Activated naive CD4-positive, alpha-beta T cell treated with anti-CD3 and anti-CD28 coated beads, Interleukin-2, amount 50 U/mL, for 24 hours (primary cell): ENCODE data around the gene CHRNA5.
"Not testable (repeated sequence)": the region's sequence is repeated elsewhere in the genome, so short reads cannot be mapped to it uniquely, and the experiment has no call there.

Experiments used
- H3K27ac Mint-ChIP-seq: one replicate; pipeline ENCODE4 v1.8.0; 2021; ENCODE audit warnings: mild to moderate bottlenecking, mixed read lengths
- H3K27me3 Mint-ChIP-seq: one replicate; pipeline ENCODE4 v1.8.0; 2021; ENCODE audit warnings: mixed read lengths
- H3K36me3 Mint-ChIP-seq: one replicate; pipeline ENCODE4 v1.8.0; 2021; ENCODE audit warnings: mixed read lengths
- H3K4me1 Mint-ChIP-seq: one replicate; pipeline ENCODE4 v1.8.0; 2021; ENCODE audit warnings: mixed read lengths
- H3K4me3 Mint-ChIP-seq: one replicate; pipeline ENCODE4 v1.8.0; 2021; ENCODE audit warnings: mild to moderate bottlenecking, mixed read lengths
- H3K9me3 Mint-ChIP-seq: one replicate; pipeline ENCODE4 v1.8.0; 2021; ENCODE audit warnings: mixed read lengths

CHRNA5 gene

DNA sequence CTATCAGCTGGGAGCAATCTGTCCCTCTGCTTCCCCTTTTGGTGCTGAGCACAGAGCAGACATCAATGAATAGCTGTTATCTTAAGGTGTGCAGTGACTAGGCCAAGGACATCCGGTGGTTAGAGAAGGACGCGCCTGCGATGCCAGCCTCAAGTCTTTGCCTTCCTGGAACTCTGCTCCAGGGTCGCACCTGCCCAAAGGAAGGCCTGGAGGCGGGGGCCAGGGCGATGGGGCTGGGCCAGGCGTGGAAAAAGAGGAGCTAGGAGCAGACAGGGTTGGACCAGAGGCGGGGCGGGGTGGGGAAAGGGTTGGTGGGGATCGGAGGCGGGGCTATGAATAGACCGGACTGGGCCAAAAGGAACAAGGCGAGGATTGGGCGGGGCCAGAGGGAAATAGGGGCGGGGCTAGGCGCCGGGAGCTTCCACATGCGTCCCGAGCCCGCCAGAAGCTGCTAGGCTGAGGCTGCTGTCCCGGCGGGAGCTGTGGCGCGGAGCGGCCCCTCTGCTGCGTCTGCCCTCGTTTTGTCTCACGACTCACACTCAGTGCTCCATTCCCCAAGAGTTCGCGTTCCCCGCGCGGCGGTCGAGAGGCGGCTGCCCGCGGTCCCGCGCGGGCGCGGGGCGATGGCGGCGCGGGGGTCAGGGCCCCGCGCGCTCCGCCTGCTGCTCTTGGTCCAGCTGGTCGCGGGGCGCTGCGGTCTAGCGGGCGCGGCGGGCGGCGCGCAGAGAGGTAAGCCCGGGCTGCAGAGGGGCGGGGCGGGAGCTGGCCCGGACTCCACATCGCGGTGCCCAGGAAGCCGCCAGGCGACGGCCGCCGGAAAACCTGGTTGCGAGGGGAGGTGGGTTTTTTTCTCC lies at the start of gene CHRNA5:
Gene CHRNA5, plus strand, starts transcription at position 424 of the 854 bp plus-strand sequence. Its CDS starts 200 bp downstream, at position 624.
- Mint-ChIP-seq H3K4me3 (peak within 1 kb of the TSS; percentile 84), H3K9me3 (no peaks in the 10 kb centered on the region), H3K4me1 (peaks cover 19% of the 10 kb centered on the region), H3K27ac (no peak within 1 kb of the TSS), H3K36me3 (no peaks in the 10 kb centered on the region), H3K27me3 (peaks cover 20% of the 10 kb centered on the region)

DNA sequence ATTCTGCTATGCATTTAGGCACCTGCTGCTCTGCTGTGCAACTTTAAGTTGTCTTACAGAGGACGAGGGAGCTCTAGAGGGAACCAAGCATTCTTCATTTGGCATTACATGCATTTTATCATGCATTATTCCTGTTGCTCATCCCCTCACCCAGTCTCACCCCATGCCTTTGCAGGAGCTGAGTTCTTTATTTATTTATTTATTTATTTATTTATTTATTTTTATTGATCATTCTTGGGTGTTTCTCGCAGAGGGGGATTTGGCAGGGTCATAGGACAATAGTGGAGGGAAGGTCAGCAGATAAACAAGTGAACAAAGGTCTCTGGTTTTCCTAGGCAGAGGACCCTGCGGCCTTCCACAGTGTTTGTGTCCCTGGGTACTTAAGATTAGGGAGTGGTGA lies 45.3 kb upstream of the CHRNA5 start:
- not testable (repeated sequence) for H3K36me3 Mint-ChIP-seq, H3K9me3 Mint-ChIP-seq, H3K27me3 Mint-ChIP-seq, H3K27ac Mint-ChIP-seq, H3K4me3 Mint-ChIP-seq, H3K4me1 Mint-ChIP-seq

DNA sequence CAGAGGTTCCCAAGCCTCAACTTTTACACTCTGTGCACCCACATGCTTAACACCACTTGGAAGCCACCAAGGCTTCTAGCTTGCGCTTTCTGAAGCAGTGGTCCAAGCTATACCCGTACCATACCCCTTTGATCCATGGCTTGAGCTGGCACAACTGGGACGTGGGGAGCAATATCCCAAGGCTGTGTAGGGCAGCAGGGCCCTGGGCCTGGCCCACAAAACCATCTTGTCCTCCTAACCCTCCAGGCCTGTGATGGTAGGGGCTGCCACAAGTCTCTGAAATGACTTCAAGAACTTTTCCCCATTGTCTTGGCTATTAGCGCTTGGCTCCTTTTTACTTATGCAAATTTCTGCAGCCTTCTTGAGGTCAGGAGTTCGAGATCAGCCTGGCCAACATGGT lies 41.1 kb upstream of the CHRNA5 start:
- Mint-ChIP-seq H3K4me1 (no peaks in the 10 kb centered on the region), H3K9me3 (no peaks in the 10 kb centered on the region), H3K27ac (no peak overlapping the region), H3K4me3 (no peak overlapping the region), H3K36me3 (peaks cover 4% of the 10 kb centered on the region), H3K27me3 (no peaks in the 10 kb centered on the region)

DNA sequence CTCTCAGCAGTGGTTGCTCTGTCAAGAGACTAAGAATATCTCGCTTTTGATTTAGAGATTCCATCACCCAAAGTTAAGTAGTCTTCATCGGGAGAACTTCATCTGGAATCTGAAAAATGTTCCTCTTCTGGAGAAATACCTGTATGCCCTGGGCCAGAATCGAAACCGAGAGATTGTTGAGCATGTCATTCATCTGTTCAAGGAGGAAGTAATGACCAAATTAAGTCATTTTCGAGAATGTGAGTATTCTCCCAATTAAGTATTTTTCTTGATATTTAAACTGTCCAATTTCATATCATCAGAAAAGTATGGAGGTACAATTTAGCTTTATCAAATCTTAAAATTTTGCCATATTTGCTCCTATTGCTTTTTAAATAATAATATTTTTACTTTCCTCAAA lies 38.0 kb upstream of the CHRNA5 start:
- Mint-ChIP-seq H3K4me1 (no peaks in the 10 kb centered on the region), H3K27ac (no peak overlapping the region), H3K27me3 (no peaks in the 10 kb centered on the region), H3K4me3 (no peak overlapping the region), H3K9me3 (no peaks in the 10 kb centered on the region), H3K36me3 (peaks cover 4% of the 10 kb centered on the region)

DNA sequence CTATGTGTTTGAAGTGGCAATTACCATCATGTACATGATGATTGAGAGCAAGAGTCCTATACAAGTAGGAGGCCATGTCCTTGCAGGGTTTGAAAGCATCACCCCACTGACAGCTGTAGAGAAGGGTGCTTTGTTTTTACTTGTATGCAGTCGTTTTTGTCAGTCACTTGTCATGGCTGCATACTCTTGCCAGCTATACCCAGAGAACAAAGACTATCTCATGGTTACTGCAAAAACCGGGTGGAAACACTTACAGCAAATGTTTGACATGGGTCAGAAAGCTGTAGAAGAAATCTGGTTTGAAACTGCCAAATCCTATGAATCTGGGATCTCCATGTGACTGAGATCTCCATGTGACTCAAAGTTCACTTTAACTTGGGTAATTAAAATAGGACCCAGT lies 32.0 kb upstream of the CHRNA5 start:
- Mint-ChIP-seq H3K4me3 (no peak overlapping the region), H3K4me1 (no peaks in the 10 kb centered on the region), H3K27ac (no peak overlapping the region), H3K27me3 (no peaks in the 10 kb centered on the region), H3K9me3 (no peaks in the 10 kb centered on the region), H3K36me3 (no peaks in the 10 kb centered on the region)

DNA sequence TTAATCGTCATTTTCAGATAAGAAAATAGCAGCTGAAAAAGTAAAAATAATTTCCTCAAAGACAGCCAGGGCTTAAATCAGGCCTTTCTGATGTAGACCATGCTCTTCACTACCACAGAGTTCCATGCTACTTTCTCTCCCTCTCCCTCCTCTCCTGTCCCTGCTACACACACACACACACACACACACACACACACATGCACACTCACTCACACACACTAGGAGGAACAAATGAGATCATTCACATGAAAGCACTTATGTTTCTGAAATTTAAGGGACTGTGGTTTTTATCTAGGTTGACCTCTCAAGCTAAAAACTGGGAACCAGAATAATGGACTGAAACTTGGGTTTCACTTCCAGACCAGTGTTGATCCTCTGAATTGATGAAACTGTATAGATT lies 29.2 kb upstream of the CHRNA5 start:
- peaks cover 4% of the 10 kb centered on the region for H3K4me1 Mint-ChIP-seq
- no peak overlapping the region for H3K27ac Mint-ChIP-seq
- H3K36me3 Mint-ChIP-seq = no peaks in the 10 kb centered on the region
- H3K27me3 Mint-ChIP-seq = no peaks in the 10 kb centered on the region
- H3K9me3 Mint-ChIP-seq = no peaks in the 10 kb centered on the region
- no peak overlapping the region for H3K4me3 Mint-ChIP-seq

DNA sequence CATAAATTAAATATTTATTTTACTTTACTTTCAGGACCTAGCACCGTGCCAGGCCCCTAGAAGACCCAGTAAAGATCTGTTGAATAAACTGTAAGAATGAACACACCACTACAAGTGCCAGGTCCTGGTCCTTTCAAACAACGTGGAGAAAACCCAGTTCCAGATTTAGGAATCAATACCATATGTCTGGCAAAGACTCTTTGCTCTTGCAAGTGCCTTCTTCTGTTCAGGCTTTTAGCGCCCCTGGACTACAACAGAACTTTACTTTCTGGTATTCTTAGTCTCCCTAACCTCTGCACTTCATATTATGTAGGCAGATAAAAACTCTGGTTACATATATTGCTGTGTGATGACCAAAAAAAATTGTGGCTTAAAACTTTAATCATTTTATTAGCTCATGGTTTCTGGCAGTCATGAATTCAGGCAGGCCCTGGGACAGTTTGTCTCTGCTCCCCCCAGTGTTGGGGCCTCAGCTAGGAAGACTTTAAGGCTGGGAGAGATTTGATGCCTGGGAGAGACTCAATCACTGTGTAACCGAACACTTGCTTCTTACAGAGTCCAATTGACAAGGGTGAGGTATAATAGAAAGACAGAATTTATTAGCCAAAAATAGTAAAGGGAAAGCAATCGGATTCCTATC lies 27.9 kb upstream of the CHRNA5 start:
- peaks cover 14% of the 10 kb centered on the region for H3K4me1 Mint-ChIP-seq
- no peak overlapping the region for H3K4me3 Mint-ChIP-seq
- no peaks in the 10 kb centered on the region for H3K27me3 Mint-ChIP-seq
- no peaks in the 10 kb centered on the region for H3K9me3 Mint-ChIP-seq
- H3K36me3 Mint-ChIP-seq = peaks cover 6% of the 10 kb centered on the region
- no peak overlapping the region for H3K27ac Mint-ChIP-seq

DNA sequence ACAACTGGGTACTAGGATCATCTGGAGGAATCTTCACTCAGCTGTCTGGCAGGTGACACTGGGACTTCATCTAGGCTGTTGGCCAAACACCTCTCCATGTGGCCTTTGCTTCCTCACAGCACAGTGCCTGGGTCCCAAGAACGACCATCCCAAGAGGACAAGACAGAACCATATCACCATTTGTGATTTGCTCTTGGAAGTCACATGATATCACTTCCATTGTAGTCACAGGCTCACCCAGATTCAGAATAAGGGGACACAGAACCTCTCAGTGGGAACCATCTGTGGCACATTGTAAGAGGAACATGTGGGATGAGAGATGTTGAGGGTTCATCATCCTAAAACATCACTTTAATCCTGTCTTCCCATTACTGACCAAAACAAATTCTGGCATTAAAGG lies 27.0 kb upstream of the CHRNA5 start:
- no peak overlapping the region for H3K27ac Mint-ChIP-seq

DNA sequence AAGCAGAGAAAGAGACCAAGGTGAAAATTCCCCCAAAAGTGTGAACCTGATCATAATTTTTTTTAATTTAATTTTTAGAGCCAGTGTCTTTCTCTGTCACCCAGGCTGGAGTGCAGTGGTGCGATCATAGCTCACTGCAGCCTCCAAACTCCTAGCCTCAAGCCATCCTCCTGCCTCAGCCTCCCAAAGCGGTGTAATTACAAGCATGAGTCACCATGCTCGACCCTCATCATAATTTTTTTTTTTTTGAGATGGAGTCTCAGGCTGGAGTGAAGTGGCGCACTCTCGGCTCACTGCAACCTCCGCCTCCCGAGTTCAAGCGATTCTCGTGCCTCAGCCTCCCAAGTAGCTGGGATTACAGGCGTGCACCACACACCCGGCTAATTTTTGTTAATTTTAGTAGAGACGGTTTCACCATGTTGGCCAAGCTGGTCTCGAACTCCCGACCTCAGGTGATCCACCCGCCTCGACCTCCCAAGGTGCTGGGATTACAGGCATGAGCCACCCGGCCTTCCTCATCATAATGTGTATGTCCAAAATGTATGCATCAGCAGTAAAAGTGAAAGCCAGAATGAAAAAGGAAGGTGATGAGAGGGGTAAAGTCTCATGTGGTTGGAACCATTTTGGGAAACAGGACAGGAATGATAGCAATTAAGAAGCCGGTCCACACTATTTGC lies 25.7 kb upstream of the CHRNA5 start:
- not testable (repeated sequence) for H3K27me3 Mint-ChIP-seq, H3K9me3 Mint-ChIP-seq
- peaks cover 24% of the 10 kb centered on the region for H3K4me1 Mint-ChIP-seq
- H3K36me3 Mint-ChIP-seq = peaks cover 11% of the 10 kb centered on the region
- peak overlapping the region; percentile 100 for H3K27ac Mint-ChIP-seq
- H3K4me3 Mint-ChIP-seq = peak overlapping the region; percentile 97

More for the DNA sequence above, 27.0 kb upstream of the CHRNA5 start:
- peaks cover 19% of the 10 kb centered on the region for H3K4me1 Mint-ChIP-seq
- H3K9me3 Mint-ChIP-seq = no peaks in the 10 kb centered on the region
- no peak overlapping the region for H3K4me3 Mint-ChIP-seq
- H3K27me3 Mint-ChIP-seq = no peaks in the 10 kb centered on the region
- peaks cover 9% of the 10 kb centered on the region for H3K36me3 Mint-ChIP-seq

DNA sequence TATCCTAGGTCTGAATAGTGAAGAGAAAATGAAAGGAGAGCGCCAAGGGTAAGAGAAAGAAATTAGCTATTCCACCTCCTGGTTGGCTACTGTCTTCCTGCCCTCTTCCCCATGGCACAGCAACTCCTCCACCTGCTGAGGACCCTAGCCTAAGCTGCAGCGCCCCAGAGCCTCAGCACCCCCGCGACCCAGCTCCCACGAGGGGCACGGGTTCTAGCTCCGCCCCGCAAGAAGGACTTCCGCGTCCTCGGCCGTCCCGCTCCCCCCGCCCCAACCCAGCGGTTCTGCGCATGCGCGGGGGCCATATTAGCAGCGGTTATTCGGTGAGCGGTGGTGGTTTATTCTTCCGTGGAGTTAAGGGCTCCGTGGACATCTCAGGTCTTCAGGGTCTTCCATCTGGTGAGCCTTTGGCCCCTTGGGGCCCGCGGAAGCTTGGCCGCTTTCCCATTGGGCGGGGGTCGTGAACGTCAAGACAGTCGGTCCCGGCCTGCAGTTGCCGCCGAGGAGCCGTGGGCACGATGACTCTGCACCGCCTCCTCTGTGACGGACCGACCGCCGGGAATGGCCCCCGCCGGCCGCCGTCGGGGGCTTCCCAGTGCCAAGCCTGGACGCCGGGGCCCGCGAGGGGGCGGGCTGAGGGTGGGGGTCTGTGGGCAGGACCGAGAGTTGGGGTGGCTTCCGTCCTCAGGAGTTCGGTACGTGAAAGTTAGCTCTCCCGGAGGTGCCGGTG lies 25.0 kb upstream of the CHRNA5 start, which contains the start of gene PSMA4:
Gene PSMA4, plus strand, starts transcription at position 304 of the 730 bp plus-strand sequence. CDS start 1,484 bp downstream, outside the sequence.
- peaks cover 26% of the 10 kb centered on the region for H3K4me1 Mint-ChIP-seq
- H3K4me3 Mint-ChIP-seq = peak within 1 kb of the TSS; percentile 97
- peaks cover 13% of the 10 kb centered on the region for H3K36me3 Mint-ChIP-seq
- peak within 1 kb of the TSS; percentile 100 for H3K27ac Mint-ChIP-seq
- H3K9me3 Mint-ChIP-seq = no peaks in the 10 kb centered on the region
- no peaks in the 10 kb centered on the region for H3K27me3 Mint-ChIP-seq

DNA sequence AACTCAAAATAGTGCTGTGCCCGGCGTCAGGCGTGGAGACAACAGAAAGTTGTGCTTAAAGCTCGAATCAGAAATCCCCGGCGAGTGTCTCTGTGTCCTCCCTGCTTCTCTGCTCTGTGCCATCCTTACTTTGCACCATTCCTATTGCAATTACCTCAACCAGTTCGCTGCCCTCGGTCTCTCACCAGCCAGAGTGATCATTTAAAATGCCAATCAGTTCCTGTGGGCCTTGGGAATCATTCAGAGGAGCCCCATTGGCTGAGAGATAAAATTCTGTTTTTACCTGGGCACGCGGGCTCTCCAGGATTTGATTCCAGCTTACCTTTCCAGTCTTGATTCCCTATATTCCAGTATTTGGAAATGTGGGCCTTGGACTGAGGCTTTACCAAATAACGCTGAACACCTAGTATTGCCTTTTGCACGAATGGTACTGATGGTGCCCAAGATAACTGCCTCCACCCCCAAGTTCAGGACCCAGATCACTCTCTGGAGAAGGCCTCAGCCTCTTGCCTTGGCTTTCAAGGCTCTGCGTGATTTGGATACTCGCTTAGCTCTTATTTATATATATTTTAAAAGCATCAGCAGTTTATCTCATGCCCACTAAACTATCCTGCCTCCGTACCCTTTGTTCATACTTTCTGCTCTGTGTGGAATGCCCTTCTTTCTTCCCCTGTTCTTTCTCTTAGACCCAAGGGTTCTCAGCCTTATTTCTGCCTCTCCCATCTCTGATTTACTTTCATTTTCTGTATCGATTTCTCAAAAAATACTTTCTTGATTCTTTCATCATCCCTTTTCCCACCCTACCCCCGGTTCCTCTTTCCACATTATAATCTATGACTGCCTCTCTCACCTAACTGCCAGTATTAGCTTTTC lies 24.2 kb upstream of the CHRNA5 start:
- peak overlapping the region; percentile 97 for H3K4me3 Mint-ChIP-seq
- no peaks in the 10 kb centered on the region for H3K27me3 Mint-ChIP-seq
- peak overlapping the region; percentile 100 for H3K27ac Mint-ChIP-seq
- peaks cover 26% of the 10 kb centered on the region for H3K4me1 Mint-ChIP-seq
- no peaks in the 10 kb centered on the region for H3K9me3 Mint-ChIP-seq
- H3K36me3 Mint-ChIP-seq = peaks cover 13% of the 10 kb centered on the region

DNA sequence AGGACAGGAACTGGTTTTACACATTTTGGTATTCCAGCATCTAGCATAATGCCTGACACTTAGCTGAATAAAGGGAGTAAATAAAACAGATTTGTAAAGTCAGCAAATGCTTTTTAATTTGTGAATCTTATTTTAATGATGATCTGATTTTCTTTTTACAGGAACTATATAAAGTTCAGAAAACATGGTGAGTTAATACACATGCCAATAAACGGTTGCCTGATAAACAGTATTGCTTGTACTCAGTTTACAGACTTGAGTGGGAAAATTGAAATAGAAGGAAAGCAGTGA lies 23.6 kb upstream of the CHRNA5 start:
- H3K4me3 Mint-ChIP-seq = peak overlapping the region; percentile 97
- H3K36me3 Mint-ChIP-seq = peaks cover 13% of the 10 kb centered on the region
- peaks cover 26% of the 10 kb centered on the region for H3K4me1 Mint-ChIP-seq
- H3K27me3 Mint-ChIP-seq = no peaks in the 10 kb centered on the region
- peak overlapping the region; percentile 100 for H3K27ac Mint-ChIP-seq
- H3K9me3 Mint-ChIP-seq = no peaks in the 10 kb centered on the region

DNA sequence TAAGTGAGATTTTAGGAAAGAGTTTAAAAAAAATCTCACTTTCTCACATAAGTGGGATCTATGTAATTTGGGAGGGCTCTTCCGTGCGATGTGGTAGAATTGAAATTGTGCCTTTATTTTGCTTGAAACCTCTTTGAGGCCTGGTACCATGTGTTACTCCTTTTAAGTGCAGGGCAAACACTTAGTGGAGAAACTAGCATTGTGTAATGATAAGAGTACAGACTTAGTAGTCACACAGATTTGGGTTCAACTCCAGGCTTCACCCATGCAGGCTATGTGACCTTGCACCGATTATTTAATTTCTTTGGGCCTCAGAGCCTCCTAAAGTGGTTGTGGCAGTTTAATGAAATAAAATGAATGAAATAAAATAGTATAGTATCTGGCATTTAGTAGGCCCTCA lies 22.7 kb upstream of the CHRNA5 start:
- Mint-ChIP-seq H3K27ac (no peak overlapping the region), H3K4me1 (peaks cover 26% of the 10 kb centered on the region), H3K36me3 (peaks cover 13% of the 10 kb centered on the region), H3K9me3 (no peaks in the 10 kb centered on the region), H3K27me3 (no peaks in the 10 kb centered on the region), H3K4me3 (peak overlapping the region; percentile 97)

DNA sequence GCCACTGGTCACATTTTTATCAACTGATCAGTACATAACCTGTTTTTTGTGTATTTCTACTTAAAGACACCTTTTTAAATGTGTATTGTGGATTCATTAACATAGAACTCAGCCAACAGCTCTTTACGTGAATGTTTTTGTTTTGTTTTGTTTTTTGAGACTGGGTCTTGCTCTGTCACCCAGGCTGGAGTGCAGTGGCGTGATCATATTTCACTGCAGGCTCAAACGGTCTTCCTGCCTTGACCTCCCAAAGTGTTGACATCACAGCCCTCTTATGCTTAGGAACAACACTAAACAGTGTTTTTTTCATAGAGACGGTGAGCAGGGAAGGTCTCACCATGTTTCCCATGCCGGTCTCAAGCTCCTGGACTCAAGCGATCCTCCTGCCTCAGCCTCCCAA lies 15.1 kb upstream of the CHRNA5 start:
- Mint-ChIP-seq H3K36me3 (peaks cover 10% of the 10 kb centered on the region), H3K27me3 (no peaks in the 10 kb centered on the region), H3K9me3 (no peaks in the 10 kb centered on the region), H3K4me1 (no peaks in the 10 kb centered on the region), H3K27ac (no peak overlapping the region), H3K4me3 (no peak overlapping the region)

DNA sequence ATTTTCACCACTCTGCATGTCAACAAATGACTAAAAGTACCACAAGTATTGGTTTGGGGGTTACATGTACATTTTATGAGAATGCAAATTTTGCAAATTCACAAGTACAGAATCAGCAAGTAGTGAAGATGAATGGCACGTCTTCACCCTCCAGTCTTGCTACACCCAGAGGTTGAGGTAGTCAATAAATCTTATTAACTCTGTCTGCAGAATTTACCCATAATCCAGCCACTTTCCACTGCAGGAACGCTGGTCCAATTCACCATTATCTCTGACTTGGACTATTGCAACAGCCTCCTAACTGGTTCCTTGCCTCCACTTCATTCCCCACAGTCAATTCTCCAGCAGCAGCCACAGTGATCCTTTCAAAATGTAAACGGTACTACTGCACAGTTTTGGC lies 14.5 kb upstream of the CHRNA5 start:
- H3K27ac Mint-ChIP-seq = no peak overlapping the region
- H3K4me3 Mint-ChIP-seq = no peak overlapping the region
- no peaks in the 10 kb centered on the region for H3K4me1 Mint-ChIP-seq
- H3K9me3 Mint-ChIP-seq = no peaks in the 10 kb centered on the region
- H3K27me3 Mint-ChIP-seq = no peaks in the 10 kb centered on the region
- H3K36me3 Mint-ChIP-seq = peaks cover 10% of the 10 kb centered on the region
